Spleen (tissue), 11 donors: ENCODE measurements around the gene C1orf159. TPM values are rescaled to one million over a fixed set of nuclear protein-coding genes. Genes with fewer than 3 reads are reported as not detected.

Experiments
- DNase-seq: peaks from one replicate; pipeline ENCODE4 v3.0.0-alpha.2; 2020
- H3K27ac ChIP-seq, 8 donors: fragments of 200-600 bp; sonication (generic) in 7 of 8; 1 replicate in 4 of 8; 2 replicates in 4 of 8; pipeline versions ENCODE4 v1.5.0 to v1.8.0; 2016 to 2021; ENCODE audit warnings: inconsistent platforms in 4 of 8, mild to moderate bottlenecking in 4 of 8, moderate library complexity in 1 of 8
- H3K27me3 ChIP-seq, 7 donors: fragments of 200-600 bp; sonication (generic) in 6 of 7; replicated peaks in 1 of 7; 1 replicate in 4 of 7; 2 replicates in 3 of 7; pipeline versions ENCODE4 v1.5.0 to v1.8.0; 2016 to 2021; ENCODE audit warnings: inconsistent platforms in 3 of 7, mild to moderate bottlenecking in 1 of 7
- H3K36me3 ChIP-seq, 6 donors: fragments of 200-600 bp; sonication (generic) in 5 of 6; 1 replicate in 4 of 6; 2 replicates in 2 of 6; pipeline versions ENCODE4 v1.5.0 to v1.8.0; 2016 to 2021; ENCODE audit warnings: inconsistent platforms in 2 of 6
- H3K4me1 ChIP-seq, 6 donors: fragments of 200-600 bp; sonication (generic) in 5 of 6; 1 replicate in 3 of 6; 2 replicates in 3 of 6; pipeline versions ENCODE4 v1.5.0 to v1.8.0; 2016 to 2021; ENCODE audit warnings: inconsistent platforms in 3 of 6
- H3K4me3 ChIP-seq, 8 donors: fragments of 200-600 bp; sonication (generic) in 7 of 8; 1 replicate in 4 of 8; 2 replicates in 4 of 8; pipeline versions ENCODE4 v1.5.0 to v1.8.0; 2016 to 2021; ENCODE audit warnings: inconsistent platforms in 4 of 8, mild to moderate bottlenecking in 4 of 8, moderate library complexity in 2 of 8
- H3K9me3 ChIP-seq, 8 donors: fragments of 200-600 bp; sonication (generic) in 7 of 8; 1 replicate in 4 of 8; 2 replicates in 4 of 8; pipeline versions ENCODE4 v1.5.0 to v1.8.0; 2016 to 2021; ENCODE audit warnings: inconsistent platforms in 4 of 8
- CTCF ChIP-seq, 11 experiments: fragments of 200-600 bp in 7 of 11; fragments of 450-650 bp in 4 of 11; sonication (generic) in 4 of 11; IDR thresholded peaks in 8 of 11; conservative IDR thresholded peaks in 3 of 11; 1 replicate in 7 of 11; 2 replicates in 4 of 11; pipeline versions ENCODE4 v1.4.0 to v1.8.0; 2016 to 2021; ENCODE audit warnings: antibody characterized with exemption in 11 of 11, inconsistent platforms in 4 of 11, mild to moderate bottlenecking in 1 of 11
- POLR2A ChIP-seq, 3 donors: fragments of 450-650 bp; IDR thresholded peaks; one replicate each; pipeline ENCODE4 v1.5.1; 2017; ENCODE audit warnings: antibody characterized with exemption in 3 of 3, mild to moderate bottlenecking in 1 of 3
- POLR2AphosphoS5 ChIP-seq, 3 donors: sonication (generic); formaldehyde crosslinking; IDR thresholded peaks; one replicate each; pipeline ENCODE4 v1.5.1; 2017; ENCODE audit warnings: antibody characterized with exemption in 3 of 3
- WGBS, 5 donors: extraction: QIAGEN DNeasy Blood & Tissue Kit in 3 of 5; methylation state at CpG; one replicate each; pipeline versions ENCODE4 v1.1.5 to v1.1.7; 2013 to 2018; 5-methylcytosine and 5-hydroxymethylcytosine counted together
- intact Hi-C: fragments of 100-400 bp; cut with DNase I; formaldehyde crosslinking; loops from one replicate; pipeline ENCODE4 v1.15.0; 2023; ENCODE audit warnings: low total_unique reads
- polyA plus RNA-seq, 3 donors: library from polyadenylated mRNA; stranded (reverse); fragments of 200-250 nt; gene quantifications; one replicate each; pipeline ENCODE4 v1.2.1, GENCODE V29; 2013
- total RNA-seq, 7 donors: library from RNA; depleted of rRNA in 3 of 7; stranded (reverse); fragments of >200 nt in 3 of 7; fragmentation: NEBNext Ultra II Directional in 4 of 7; extraction: Animal tissue kit (Norgen Biotek cat#: 25700) in 4 of 7; gene quantifications; one replicate each; pipeline versions ENCODE4 v1.1.0 to v1.2.1, GENCODE V29; 2016 to 2021
- donor health status: healthy with polysubstance abuse.
- donor health status: DM: no; HTN: no; CAD: no; lungs with moderate emphysema.
- donor health status: DM: no; HTN: no; CAD: no.
- donor health status: Bipolar disorder and iron deficiency.
- donor health status: healthy.
- donor health status: DM: no; HTN: no; CAD: no.
- donor health status: DM: yes; HTN: yes; CAD: no.

The C1orf159 gene
- total and polyA plus RNA-seq, 10 donors = 8.5 to 25.7 (median 18.8) TPM

GRCh38 chr1:1043921-1044320 is 72.0 kb downstream of the C1orf159 start:
- H3K9me3 ChIP-seq = peaks cover 0 to 3% (median 0%) of the 10 kb centered on the region in 8 donors
- no peak for TF ChIP-seq POLR2AphosphoS5 (IDR thresholded peaks at IDR 0.05)
- TF ChIP-seq POLR2A (IDR thresholded peaks at IDR 0.05) = no peak
- TF ChIP-seq CTCF (IDR thresholded peaks at IDR 0.05 in 8 of 11, conservative IDR thresholded peaks at IDR 0.05 in 3 of 11) = no peak
- WGBS, 5 donors = 95 to 96% (median 96%) methylated on average over 13 to 33 of the region's 33 CpGs

GRCh38 chr1:1043411-1043810 is 72.5 kb downstream of the C1orf159 start:
- peaks cover 0 to 27% (median 16%) of the 10 kb centered on the region in 7 donors for H3K27me3 ChIP-seq
- H3K27ac ChIP-seq = no peak overlapping the region
- intact Hi-C loops = no loop called here
- no peak overlapping the region for H3K4me3 ChIP-seq
- H3K36me3 ChIP-seq = peaks cover 0 to 39% (median 0%) of the 10 kb centered on the region in 6 donors
- 94 to 96% (median 95%) methylated on average over 24 to 27 of the region's 27 CpGs for WGBS, 5 donors
- H3K4me1 ChIP-seq = peaks cover 13 to 23% (median 21%) of the 10 kb centered on the region in 6 donors
- H3K9me3 ChIP-seq = peaks cover 0 to 3% (median 0%) of the 10 kb centered on the region in 8 donors
- DNase-seq = no peak
- TF ChIP-seq POLR2AphosphoS5 (IDR thresholded peaks at IDR 0.05) (no peak), CTCF (IDR thresholded peaks at IDR 0.05 in 8 of 11, conservative IDR thresholded peaks at IDR 0.05 in 3 of 11) (no peak), POLR2A (IDR thresholded peaks at IDR 0.05) (no peak)

More at GRCh38 chr1:1043921-1044320, 72.0 kb downstream of the C1orf159 start:
- H3K36me3 ChIP-seq = peaks cover 0 to 39% (median 0%) of the 10 kb centered on the region in 6 donors
- H3K4me3 ChIP-seq = no peak overlapping the region
- intact Hi-C loops = no loop called here
- no peak for DNase-seq
- H3K27me3 ChIP-seq = peaks cover 0 to 22% (median 16%) of the 10 kb centered on the region in 7 donors
- no peak overlapping the region for H3K27ac ChIP-seq
- H3K4me1 ChIP-seq = peaks cover 13 to 18% (median 17%) of the 10 kb centered on the region in 6 donors

- H3K9me3 ChIP-seq = peaks cover 0 to 3% (median 0%) of the 10 kb centered on the region in 8 donors
- TF ChIP-seq CTCF (IDR thresholded peaks at IDR 0.05 in 8 of 11, conservative IDR thresholded peaks at IDR 0.05 in 3 of 11) (no peak), POLR2A (IDR thresholded peaks at IDR 0.05) (no peak), POLR2AphosphoS5 (IDR thresholded peaks at IDR 0.05) (no peak)
- intact Hi-C loops = no loop called here
- H3K27ac ChIP-seq = no peak overlapping the region
- 83 to 92% (median 86%) methylated on average over 8 to 10 of the region's 10 CpGs for WGBS, 5 donors
- DNase-seq = no peak
- H3K4me3 ChIP-seq = no peak overlapping the region
- peaks cover 13 to 29% (median 22%) of the 10 kb centered on the region in 6 donors for H3K4me1 ChIP-seq
- H3K27me3 ChIP-seq = peaks cover 0 to 31% (median 16%) of the 10 kb centered on the region in 7 donors
- peaks cover 0 to 37% (median 0%) of the 10 kb centered on the region in 6 donors for H3K36me3 ChIP-seq
Measured at GRCh38 chr1:1042835-1043234, 73.1 kb downstream of the C1orf159 start.

GRCh38 chr1:1041873-1042272 is 74.0 kb downstream of the C1orf159 start:
- Histone ChIP-seq H3K27ac (no peak overlapping the region), H3K9me3 (peaks cover 0 to 3% (median 0%) of the 10 kb centered on the region in 8 donors), H3K36me3 (peaks cover 0 to 27% (median 0%) of the 10 kb centered on the region in 6 donors), H3K27me3 (peaks cover 0 to 38% (median 16%) of the 10 kb centered on the region in 7 donors), H3K4me1 (peaks cover 13 to 29% (median 22%) of the 10 kb centered on the region in 6 donors), H3K4me3 (no peak overlapping the region)
- WGBS, 5 donors = 90 to 97% (median 94%) methylated on average over 13 to 25 of the region's 25 CpGs
- no peak for DNase-seq
- intact Hi-C loops = no loop called here
- TF ChIP-seq POLR2A (IDR thresholded peaks at IDR 0.05) (no peak), POLR2AphosphoS5 (IDR thresholded peaks at IDR 0.05) (no peak), CTCF (IDR thresholded peaks at IDR 0.05 in 8 of 11, conservative IDR thresholded peaks at IDR 0.05 in 3 of 11) (no peak)
